B cell (primary cell): ENCODE results near the gene NOG. TPM values are rescaled to one million over a fixed set of nuclear protein-coding genes. Genes with fewer than 3 reads are reported as not detected.

Experiments
- ATAC-seq: fragments of 200-7000 bp; cut with Tn5 transposase; one replicate; pipeline ENCODE4 v1.10.0; 2021; ENCODE audit warnings: low read depth, mild to moderate bottlenecking, moderate number of reproducible peaks, moderate library complexity
- CTCF ChIA-PET: fragments of 350-600 bp; sonication (Branson Sonifier 250); formaldehyde crosslinking; loops from one replicate; lab custom pipeline; 2021; ENCODE audit warnings: antibody characterized with exemption, inconsistent platforms; lab: Charles Lee
- POLR2A ChIA-PET: fragments of 350-600 bp; sonication (Branson Sonifier 250); formaldehyde crosslinking; loops from one replicate; lab custom pipeline; 2021; ENCODE audit warnings: antibody characterized with exemption; lab: Charles Lee
- DNase-seq: peaks from one replicate; pipeline ENCODE4 v3.0.0; 2013
- H2AFZ ChIP-seq: 2 replicates; pipeline ENCODE4 v1.6.1; 2012; ENCODE audit warnings: mild to moderate bottlenecking, low read depth, low read length; ENCODE audit not compliant: insufficient read depth, poor library complexity, severe bottlenecking
- H3K27ac ChIP-seq, 2 donors: 1 replicate in 1 of 2; 2 replicates in 1 of 2; pipeline ENCODE4 v1.5.1; 2012 to 2013; ENCODE audit warnings: low read length in 2 of 2, mild to moderate bottlenecking in 2 of 2, moderate library complexity in 1 of 2
- H3K27me3 ChIP-seq, 4 experiments: fragments of 200-600 bp in 1 of 4; sonication (generic) in 1 of 4; replicated peaks in 1 of 4; 1 replicate in 2 of 4; 2 replicates in 2 of 4; pipeline versions ENCODE4 v1.6.1 to v1.7.0; 2013 to 2016; ENCODE audit warnings: low read length in 3 of 4, mild to moderate bottlenecking in 2 of 4, mixed read lengths in 1 of 4, moderate library complexity in 1 of 4; ENCODE audit not compliant: insufficient read depth in 4 of 4, control insufficient read depth in 3 of 4; ENCODE audit errors: control extremely low read depth in 1 of 4
- H3K36me3 ChIP-seq, 2 experiments: replicated peaks in 1 of 2; 1 replicate in 1 of 2; 2 replicates in 1 of 2; pipeline versions ENCODE4 v1.6.1 to v1.7.1; 2013; ENCODE audit warnings: low read length in 1 of 2; ENCODE audit not compliant: insufficient read depth in 2 of 2, control insufficient read depth in 1 of 2; ENCODE audit errors: control extremely low read depth in 1 of 2, extremely low read depth in 1 of 2
- H3K4me1 ChIP-seq, 2 donors: fragments of 200-600 bp in 1 of 2; sonication (generic) in 1 of 2; 1 replicate in 1 of 2; 2 replicates in 1 of 2; pipeline versions ENCODE4 v1.5.1 to v1.6.1; 2013 to 2017; ENCODE audit warnings: low read length in 2 of 2; ENCODE audit not compliant: control insufficient read depth in 2 of 2, insufficient read depth in 2 of 2
- H3K4me2 ChIP-seq: replicated peaks from 2 replicates; pipeline ENCODE3; 2012; ENCODE audit warnings: mild to moderate bottlenecking, low read depth, low read length; ENCODE audit not compliant: poor library complexity, severe bottlenecking
- H3K4me3 ChIP-seq, 5 experiments: fragments of 200-600 bp in 1 of 5; sonication (generic) in 1 of 5; 1 replicate in 3 of 5; 2 replicates in 2 of 5; pipeline versions ENCODE4 v1.5.1 to v1.7.0; 2011 to 2016; ENCODE audit warnings: low read length in 4 of 5, mild to moderate bottlenecking in 4 of 5, low read depth in 2 of 5, control low read depth in 1 of 5, moderate library complexity in 1 of 5; ENCODE audit not compliant: insufficient read depth in 1 of 5; ENCODE audit errors: control extremely low read depth in 1 of 5, extremely low read depth in 1 of 5
- H3K79me2 ChIP-seq: fragments of 200-600 bp; sonication (generic); one replicate; pipeline ENCODE4 v1.6.0; 2016; ENCODE audit warnings: low read length; ENCODE audit not compliant: control insufficient read depth, insufficient read depth
- H3K9ac ChIP-seq: fragments of 200-600 bp; sonication (generic); 2 replicates; pipeline ENCODE4 v1.6.1; 2017; ENCODE audit warnings: mild to moderate bottlenecking, low read length, moderate library complexity
- H3K9me3 ChIP-seq, 3 donors: one replicate each; pipeline versions ENCODE4 v1.6.1 to v1.7.1; 2013; ENCODE audit warnings: low read length in 2 of 3; ENCODE audit not compliant: control insufficient read depth in 2 of 3, insufficient read depth in 1 of 3; ENCODE audit errors: control extremely low read depth in 1 of 3
- H4K20me1 ChIP-seq: 2 replicates; pipeline ENCODE4 v1.6.0; 2012; ENCODE audit warnings: mild to moderate bottlenecking, low read length; ENCODE audit not compliant: insufficient read depth, control insufficient read depth, poor library complexity, severe bottlenecking
- H3K27ac Mint-ChIP-seq: one replicate; pipeline ENCODE4 v1.8.0; 2021; ENCODE audit warnings: mixed read lengths
- H3K27me3 Mint-ChIP-seq: one replicate; pipeline ENCODE4 v1.8.0; 2021; ENCODE audit warnings: mixed read lengths
- H3K4me1 Mint-ChIP-seq: one replicate; pipeline ENCODE4 v1.8.0; 2021; ENCODE audit warnings: mixed read lengths
- H3K4me3 Mint-ChIP-seq: one replicate; pipeline ENCODE4 v1.8.0; 2021; ENCODE audit warnings: mixed read lengths
- H3K9me3 Mint-ChIP-seq: one replicate; pipeline ENCODE4 v1.8.0; 2022; ENCODE audit warnings: mixed read lengths; ENCODE audit not compliant: insufficient read depth
- EZH2 ChIP-seq: IDR thresholded peaks from 2 replicates; pipeline ENCODE4 v1.6.1; 2012; ENCODE audit warnings: borderline replicate concordance, low read depth, mild to moderate bottlenecking, moderate library complexity, low read length; ENCODE audit not compliant: insufficient read depth, poor library complexity, severe bottlenecking
- WGBS: methylation state at CpG from one replicate; pipeline ENCODE4 v1.1.5; 2013; ENCODE audit warnings: missing lambda C conversion rate; ENCODE audit not compliant: insufficient coverage; 5-methylcytosine and 5-hydroxymethylcytosine counted together
- intact Hi-C: fragments of 100-400 bp; cut with micrococcal nuclease; formaldehyde crosslinking; loops from one replicate; pipeline ENCODE4 v1.10.0; 2022
- polyA plus RNA-seq: library from polyadenylated mRNA; depleted of rRNA; stranded (reverse); fragments of >200 nt; gene quantifications from 2 replicates; pipeline ENCODE4 v1.2.3, GENCODE V29; 2012
- total RNA-seq, 2 donors: library from RNA; stranded (reverse); fragments of 120-200 nt in 1 of 2; gene quantifications; 1 replicate in 1 of 2; 2 replicates in 1 of 2; pipeline versions ENCODE4 v1.2.3 to v1.2.4, GENCODE V29; 2013 to 2022
- TF ChIP-seq, protein P1 (sequence below): fragments of 200-600 bp; IDR thresholded peaks from one replicate; pipeline ENCODE4 v1.8.0; 2022; ENCODE audit warnings: antibody characterized with exemption, mild to moderate bottlenecking

NOG gene
- total and polyA plus RNA-seq, 2 donors (not counting 1 experiment from before 2014, with no cell fraction given): not detected

GRCh38 chr17:56603486-56604238 is 10.2 kb downstream of the NOG start:
- Mint-ChIP-seq H3K27me3 (peaks cover 49% of the 10 kb centered on the region), H3K4me1 (no peaks in the 10 kb centered on the region), H3K4me3 (no peak overlapping the region), H3K9me3 (no peaks in the 10 kb centered on the region), H3K27ac (no peak overlapping the region)
- TF ChIP-seq, protein P1, sequence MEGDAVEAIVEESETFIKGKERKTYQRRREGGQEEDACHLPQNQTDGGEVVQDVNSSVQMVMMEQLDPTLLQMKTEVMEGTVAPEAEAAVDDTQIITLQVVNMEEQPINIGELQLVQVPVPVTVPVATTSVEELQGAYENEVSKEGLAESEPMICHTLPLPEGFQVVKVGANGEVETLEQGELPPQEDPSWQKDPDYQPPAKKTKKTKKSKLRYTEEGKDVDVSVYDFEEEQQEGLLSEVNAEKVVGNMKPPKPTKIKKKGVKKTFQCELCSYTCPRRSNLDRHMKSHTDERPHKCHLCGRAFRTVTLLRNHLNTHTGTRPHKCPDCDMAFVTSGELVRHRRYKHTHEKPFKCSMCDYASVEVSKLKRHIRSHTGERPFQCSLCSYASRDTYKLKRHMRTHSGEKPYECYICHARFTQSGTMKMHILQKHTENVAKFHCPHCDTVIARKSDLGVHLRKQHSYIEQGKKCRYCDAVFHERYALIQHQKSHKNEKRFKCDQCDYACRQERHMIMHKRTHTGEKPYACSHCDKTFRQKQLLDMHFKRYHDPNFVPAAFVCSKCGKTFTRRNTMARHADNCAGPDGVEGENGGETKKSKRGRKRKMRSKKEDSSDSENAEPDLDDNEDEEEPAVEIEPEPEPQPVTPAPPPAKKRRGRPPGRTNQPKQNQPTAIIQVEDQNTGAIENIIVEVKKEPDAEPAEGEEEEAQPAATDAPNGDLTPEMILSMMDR: no peak
- TF ChIP-seq EZH2: no peak
- no peak for DNase-seq
- H3K4me2 ChIP-seq: no peak overlapping the region
- intact Hi-C loops: no loop called here
- no peak for ATAC-seq
- H2AFZ ChIP-seq: no peak overlapping the region
- no peaks in the 10 kb centered on the region for H3K36me3 ChIP-seq
- no peak overlapping the region for H3K27ac ChIP-seq
- no peaks in the 10 kb centered on the region for H3K4me1 ChIP-seq
- H3K9me3 ChIP-seq: no peaks in the 10 kb centered on the region
- H4K20me1 ChIP-seq: no peaks in the 10 kb centered on the region
- no peak overlapping the region for H3K9ac ChIP-seq
- CTCF ChIA-PET: no interaction called here
- POLR2A ChIA-PET: no interaction called here
- no peaks in the 10 kb centered on the region for H3K79me2 ChIP-seq
- 93% methylated on average over 2 of the region's 7 CpGs for WGBS
- no peak overlapping the region for H3K4me3 ChIP-seq
- H3K27me3 ChIP-seq: peaks cover 0 to 5% (median 4%) of the 10 kb centered on the region in 4 experiments

GRCh38 chr17:56604691-56605290 is 11.3 kb downstream of the NOG start:
- Histone ChIP-seq H3K4me1 (no peaks in the 10 kb centered on the region), H2AFZ (no peak overlapping the region), H3K79me2 (no peaks in the 10 kb centered on the region), H3K4me3 (no peak overlapping the region), H4K20me1 (no peaks in the 10 kb centered on the region), H3K27me3 (peaks cover 0 to 5% (median 4%) of the 10 kb centered on the region in 4 experiments), H3K36me3 (no peaks in the 10 kb centered on the region), H3K9ac (no peak overlapping the region), H3K4me2 (no peak overlapping the region), H3K27ac (no peak overlapping the region), H3K9me3 (no peaks in the 10 kb centered on the region)
- no peak overlapping the region for H3K4me3 Mint-ChIP-seq
- H3K27me3 Mint-ChIP-seq: peaks cover 43% of the 10 kb centered on the region
- WGBS: 30% methylated on average over 1 of the region's 1 CpG
- no peaks in the 10 kb centered on the region for H3K9me3 Mint-ChIP-seq
- intact Hi-C loops: no loop called here
- no peaks in the 10 kb centered on the region for H3K4me1 Mint-ChIP-seq
- ATAC-seq: no peak
- no peak for TF ChIP-seq EZH2
- TF ChIP-seq, protein P1: no peak
- no peak overlapping the region for H3K27ac Mint-ChIP-seq
- no peak for DNase-seq
- ChIA-PET CTCF (no interaction called here), POLR2A (no interaction called here)
